ENCODE data around the gene SLC5A12.
"Not testable (repeated sequence)": the region's sequence is repeated elsewhere in the genome, so short reads cannot be mapped to it uniquely, and the experiment has no call there.

SLC5A12 gene

DNA sequence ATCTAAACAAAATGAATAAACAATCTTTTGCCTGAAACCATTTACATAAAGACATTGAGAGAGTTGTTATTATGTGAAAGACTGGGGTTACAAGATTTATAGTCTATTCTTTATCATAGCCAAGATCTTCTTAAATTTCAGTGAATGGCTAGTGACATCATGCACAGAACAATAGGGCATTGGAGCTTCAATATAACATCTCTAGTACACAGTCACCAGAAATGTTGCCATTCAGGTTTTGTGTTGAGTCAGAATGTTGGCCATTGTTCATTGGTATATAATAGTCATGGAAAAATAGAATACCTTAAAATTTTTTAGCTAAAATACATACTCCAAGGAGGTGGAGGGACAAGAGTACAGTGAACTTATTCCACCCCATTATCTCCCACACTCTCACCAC, 44.3 kb downstream of the SLC5A12 start:
- TF ChIP-seq Cebpa-rat (IDR thresholded peaks at IDR 0.05), result no peak
- no peak overlapping the region for H3K27ac ChIP-seq

DNA sequence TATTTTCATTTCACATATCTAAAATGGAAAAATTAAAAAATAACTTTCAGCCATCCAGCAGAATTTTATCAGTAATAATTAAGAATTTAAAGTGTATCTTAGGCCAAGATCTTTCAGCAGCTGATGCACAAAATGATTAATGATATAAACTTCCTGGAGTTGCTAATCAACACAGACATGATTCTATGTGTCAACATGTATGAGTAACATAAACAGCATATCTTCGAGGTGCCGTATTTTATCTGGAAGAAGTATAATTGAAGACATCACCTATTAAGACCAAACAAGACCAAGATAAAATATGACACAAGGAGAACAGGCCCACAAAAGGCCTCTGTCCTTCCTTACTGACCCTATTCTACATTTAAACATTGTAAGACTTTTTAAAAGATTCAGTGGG, 45.2 kb downstream of the SLC5A12 start:
- no peak overlapping the region for H3K9ac ChIP-seq
- no peaks in the 10 kb centered on the region for H3K9me3 ChIP-seq (replicated peaks in 1 of 11)
- H4K20me1 ChIP-seq, result no peaks in the 10 kb centered on the region
- no peaks in the 10 kb centered on the region for H3K36me3 ChIP-seq
- no peak overlapping the region for H3K4me2 ChIP-seq
- H3K27ac ChIP-seq, result no peak overlapping the region
- no peaks in the 10 kb centered on the region for H3K27me3 ChIP-seq
- peaks cover 0 to 3% (median 0%) of the 10 kb centered on the region in 10 experiments; a peak in 1 of 20 replicates for H3K4me1 ChIP-seq
- no peak overlapping the region for H3K4me3 ChIP-seq
- no peak for TF ChIP-seq Cebpa-rat (IDR thresholded peaks at IDR 0.05)

More for the DNA sequence above, 44.3 kb downstream of the SLC5A12 start:
- Histone ChIP-seq H3K4me1 (no peaks in the 10 kb centered on the region), H4K20me1 (no peaks in the 10 kb centered on the region), H3K9ac (no peak overlapping the region), H3K4me2 (no peak overlapping the region), H3K36me3 (no peaks in the 10 kb centered on the region), H3K27me3 (no peaks in the 10 kb centered on the region), H3K4me3 (no peak overlapping the region), H3K9me3 (replicated peaks in 1 of 11) (no peaks in the 10 kb centered on the region)

DNA sequence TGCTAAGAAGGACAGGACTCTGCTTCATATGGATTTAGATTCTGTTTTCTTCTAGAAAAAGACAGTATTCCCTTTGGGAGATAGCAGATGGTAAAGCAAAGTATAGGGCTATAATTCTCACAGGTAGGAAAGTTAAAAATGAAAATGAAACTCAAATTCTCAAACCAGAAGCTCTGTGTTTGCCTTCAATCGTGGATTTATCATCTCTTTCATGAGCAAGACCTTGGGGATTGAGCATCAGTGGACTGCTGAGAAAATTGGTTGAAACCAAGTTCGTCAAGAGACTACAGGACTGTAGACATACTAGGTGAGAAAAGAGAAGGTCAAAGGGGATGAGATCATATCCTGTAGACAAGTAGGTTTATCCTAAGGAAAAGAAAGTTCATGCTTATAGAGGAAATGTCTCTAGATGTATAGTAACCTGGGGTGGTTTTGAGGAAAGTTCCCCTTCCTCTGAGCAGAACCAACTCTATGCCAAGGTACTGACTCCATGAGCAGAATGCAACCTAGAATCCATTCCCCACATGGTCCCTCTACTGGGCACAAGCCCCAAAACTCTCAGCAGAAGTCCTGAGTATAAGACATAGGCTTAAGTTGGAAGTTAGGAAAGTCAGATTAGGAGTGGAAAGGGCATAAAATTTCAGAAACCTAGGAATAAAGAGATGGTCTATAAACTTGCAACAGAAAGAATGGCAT, 46.5 kb downstream of the SLC5A12 start:
- TF ChIP-seq Cebpa-rat (IDR thresholded peaks at IDR 0.05), result no peak
- no peaks in the 10 kb centered on the region for H3K9me3 ChIP-seq (replicated peaks in 1 of 11)
- no peak overlapping the region for H3K27ac ChIP-seq
- H3K9ac ChIP-seq, result no peak overlapping the region
- peaks cover 0 to 7% (median 0%) of the 10 kb centered on the region in 10 experiments; a peak in 1 of 20 replicates for H3K4me1 ChIP-seq
- H3K4me3 ChIP-seq, result no peak overlapping the region
- H3K36me3 ChIP-seq, result no peaks in the 10 kb centered on the region
- no peaks in the 10 kb centered on the region for H3K27me3 ChIP-seq
- no peak overlapping the region for H3K4me2 ChIP-seq
- no peaks in the 10 kb centered on the region for H4K20me1 ChIP-seq

DNA sequence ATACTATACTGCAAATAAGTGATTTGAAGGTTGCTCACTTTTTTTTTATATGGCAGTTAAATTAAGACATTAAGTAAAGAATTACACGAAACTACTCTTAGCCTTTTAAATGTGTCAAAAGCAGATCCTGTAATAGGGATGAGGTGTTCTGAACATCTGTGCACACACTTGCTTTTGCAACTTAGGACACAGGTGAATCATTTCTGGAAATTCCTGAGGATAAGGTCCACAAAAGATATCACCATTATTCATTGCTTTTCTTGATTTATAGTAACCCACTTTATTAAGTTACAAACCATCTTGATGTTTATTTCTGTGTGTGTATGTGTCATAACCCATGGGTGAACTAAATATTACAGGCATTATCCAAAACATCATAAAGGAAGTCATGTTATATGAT, 55.9 kb downstream of the SLC5A12 start:
- Histone ChIP-seq H3K27me3 (no peaks in the 10 kb centered on the region), H3K4me1 (no peaks in the 10 kb centered on the region), H3K36me3 (no peaks in the 10 kb centered on the region), H4K20me1 (no peaks in the 10 kb centered on the region), H3K4me3 (no peak overlapping the region), H3K27ac (no peak overlapping the region), H3K9me3 (replicated peaks in 1 of 11) (no peaks in the 10 kb centered on the region), H3K4me2 (no peak overlapping the region), H3K9ac (no peak overlapping the region)
- TF ChIP-seq Cebpa-rat (IDR thresholded peaks at IDR 0.05), result no peak

DNA sequence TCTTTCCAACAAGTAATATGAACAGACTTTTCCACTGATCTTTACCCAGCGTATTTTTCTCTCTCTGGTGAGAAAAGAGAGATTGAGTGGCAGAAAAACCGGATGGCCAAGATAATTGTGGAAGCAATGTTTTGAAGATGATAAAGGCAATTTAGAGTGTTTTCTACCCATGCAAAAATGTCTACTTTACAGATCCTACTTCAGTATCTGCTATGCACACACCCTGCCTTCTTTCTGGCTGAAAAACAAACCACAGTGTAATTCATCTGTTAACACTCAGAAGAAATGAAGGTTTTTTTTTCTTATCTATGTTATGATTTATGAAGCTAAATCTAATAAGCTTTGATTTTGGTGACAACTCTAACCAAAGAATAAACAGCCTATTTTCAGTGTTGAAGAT, 56.8 kb downstream of the SLC5A12 start:
- Histone ChIP-seq H4K20me1 (no peaks in the 10 kb centered on the region), H3K27me3 (no peaks in the 10 kb centered on the region), H3K4me2 (no peak overlapping the region), H3K4me1 (no peaks in the 10 kb centered on the region), H3K27ac (no peak overlapping the region), H3K9ac (no peak overlapping the region), H3K36me3 (no peaks in the 10 kb centered on the region), H3K4me3 (no peak overlapping the region), H3K9me3 (replicated peaks in 1 of 11) (no peaks in the 10 kb centered on the region)
- no peak for TF ChIP-seq Cebpa-rat (IDR thresholded peaks at IDR 0.05)

DNA sequence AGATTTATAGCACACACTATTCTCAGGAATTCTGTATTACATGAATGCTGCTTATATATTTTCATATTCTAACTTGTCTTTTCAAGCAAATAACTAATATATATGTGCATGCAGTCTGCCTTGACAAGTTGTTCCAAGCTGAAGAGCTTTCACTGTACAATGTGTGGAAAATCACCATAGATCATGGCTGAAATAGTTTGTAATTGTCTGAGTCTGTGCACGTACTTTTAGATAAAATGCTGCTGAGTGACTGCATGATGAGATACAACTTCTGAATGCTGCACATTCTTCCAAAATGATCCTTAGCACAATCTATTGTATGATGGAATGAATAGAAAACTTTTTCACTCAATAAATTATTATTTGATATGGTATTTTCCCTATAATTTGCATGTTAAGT, 58.9 kb downstream of the SLC5A12 start:
- no peak for TF ChIP-seq Cebpa-rat (IDR thresholded peaks at IDR 0.05)
- Histone ChIP-seq H3K27ac (no peak overlapping the region), H3K4me1 (no peaks in the 10 kb centered on the region), H3K9ac (no peak overlapping the region), H3K27me3 (no peaks in the 10 kb centered on the region), H3K4me2 (no peak overlapping the region), H4K20me1 (no peaks in the 10 kb centered on the region), H3K4me3 (no peak overlapping the region), H3K36me3 (no peaks in the 10 kb centered on the region), H3K9me3 (replicated peaks in 1 of 11) (no peaks in the 10 kb centered on the region)

DNA sequence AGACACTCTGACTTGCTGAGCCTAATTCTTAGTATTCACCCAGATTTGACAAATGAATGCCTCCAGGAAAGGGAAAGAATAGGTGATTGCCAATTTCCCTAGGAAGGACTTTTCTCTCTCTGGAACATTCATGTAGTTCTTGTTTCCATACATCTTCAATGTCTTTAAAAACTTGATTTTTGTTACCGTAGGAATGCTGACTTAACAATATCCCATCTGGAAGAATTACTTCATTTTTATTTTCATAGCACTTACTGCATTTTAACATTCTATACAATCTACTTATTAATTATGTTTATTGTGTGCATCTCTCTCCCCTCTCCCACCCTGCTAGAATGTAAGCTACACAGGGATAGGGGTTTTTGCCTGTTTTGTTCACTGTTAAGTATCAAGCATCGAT, 66.6 kb downstream of the SLC5A12 start:
- Histone ChIP-seq H3K27me3 (no peaks in the 10 kb centered on the region), H3K36me3 (no peaks in the 10 kb centered on the region), H3K9me3 (replicated peaks in 1 of 11) (no peaks in the 10 kb centered on the region), H3K27ac (no peak overlapping the region), H3K4me1 (no peaks in the 10 kb centered on the region), H3K9ac (no peak overlapping the region), H3K4me2 (no peak overlapping the region), H3K4me3 (no peak overlapping the region), H4K20me1 (no peaks in the 10 kb centered on the region)
- TF ChIP-seq Cebpa-rat (IDR thresholded peaks at IDR 0.05), result no peak

DNA sequence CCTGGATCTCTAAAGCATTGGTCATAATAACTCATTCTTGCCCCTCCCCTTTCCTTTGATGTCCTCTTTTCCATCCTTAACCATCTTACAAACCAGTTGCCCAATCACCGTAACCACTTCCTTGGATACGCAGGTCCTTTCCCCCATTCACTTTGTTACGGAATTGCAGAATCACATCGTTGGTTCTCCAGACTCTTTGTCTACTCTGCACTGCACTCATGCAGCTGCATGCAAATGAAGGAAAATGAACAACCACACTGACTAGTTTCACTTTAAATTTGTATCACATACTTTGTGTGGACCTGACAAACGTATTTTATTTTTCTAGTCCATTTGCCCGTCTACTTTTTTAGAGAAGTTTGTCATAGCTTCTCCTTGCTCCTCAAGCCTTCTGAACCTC, 69.9 kb downstream of the SLC5A12 start:
- Histone ChIP-seq H4K20me1 (no peaks in the 10 kb centered on the region), H3K36me3 (no peaks in the 10 kb centered on the region), H3K27ac (no peak overlapping the region), H3K9me3 (replicated peaks in 1 of 11) (no peaks in the 10 kb centered on the region), H3K4me2 (no peak overlapping the region), H3K27me3 (no peaks in the 10 kb centered on the region), H3K9ac (no peak overlapping the region), H3K4me3 (no peak overlapping the region), H3K4me1 (no peaks in the 10 kb centered on the region)
- TF ChIP-seq Cebpa-rat (IDR thresholded peaks at IDR 0.05), result no peak

DNA sequence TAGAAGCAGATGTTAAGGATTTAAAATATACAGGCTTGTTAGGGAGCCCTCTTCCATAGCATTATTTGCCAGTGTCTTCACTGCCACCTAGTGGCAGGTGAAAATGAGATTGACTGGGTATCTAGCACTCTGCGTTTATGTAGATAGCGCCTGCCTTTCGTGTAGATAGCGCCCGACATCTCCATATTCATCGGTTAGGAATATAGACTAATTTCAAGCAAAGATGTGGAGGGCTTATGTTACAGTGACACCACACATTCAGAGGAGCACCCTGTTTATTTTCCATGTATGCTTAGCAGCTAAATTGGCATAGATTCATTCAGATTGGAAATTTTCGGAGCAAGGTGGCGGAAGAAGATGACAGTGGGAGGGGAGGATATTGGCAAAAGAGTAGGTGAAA, 72.0 kb downstream of the SLC5A12 start:
- H3K9me3 ChIP-seq (replicated peaks in 1 of 11), result no peaks in the 10 kb centered on the region
- TF ChIP-seq Cebpa-rat (IDR thresholded peaks at IDR 0.05), result no peak
- no peaks in the 10 kb centered on the region for H3K36me3 ChIP-seq

DNA sequence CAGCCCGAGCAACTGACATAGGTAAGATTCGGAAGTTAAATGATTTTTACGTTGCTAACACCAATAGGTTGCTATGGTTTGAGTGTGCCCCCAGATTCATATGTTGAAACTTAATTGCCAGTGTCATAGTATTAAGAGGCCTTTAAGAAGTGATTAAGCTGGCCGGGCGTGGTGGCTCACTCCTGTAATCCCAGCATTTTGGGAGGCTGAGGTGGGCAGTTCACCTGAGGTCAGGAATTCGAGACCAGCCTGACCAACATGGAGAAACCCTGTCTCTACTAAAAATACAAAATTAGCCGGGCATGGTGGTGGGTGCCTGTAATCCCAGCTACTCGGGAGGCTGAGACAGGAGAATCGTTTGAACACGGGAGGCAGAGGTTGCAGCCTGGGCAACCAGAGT, 78.5 kb downstream of the SLC5A12 start:
- H3K4me3 ChIP-seq; H3K9me3 ChIP-seq (replicated peaks in 1 of 11); H3K27ac ChIP-seq; H3K4me1 ChIP-seq; H3K36me3 ChIP-seq; H3K27me3 ChIP-seq; H3K9ac ChIP-seq; H4K20me1 ChIP-seq; H3K4me2 ChIP-seq: not testable (repeated sequence)

More for the DNA sequence above, 72.0 kb downstream of the SLC5A12 start:
- H3K9ac ChIP-seq, result no peak overlapping the region
- H3K4me1 ChIP-seq, result no peaks in the 10 kb centered on the region
- H3K4me2 ChIP-seq, result no peak overlapping the region
- H3K27me3 ChIP-seq, result no peaks in the 10 kb centered on the region
- no peaks in the 10 kb centered on the region for H4K20me1 ChIP-seq
- H3K4me3 ChIP-seq, result no peak overlapping the region
- no peak overlapping the region for H3K27ac ChIP-seq

Measured in BLaER1 treated with 17β-estradiol and CSF1 and Interleukin-3, amounts not matched to agents 10 nM and 100 nM (cell line).